DND-41 (cell line): Measurements from ENCODE around the gene SLC6A7.

Experiments
- ATAC-seq: fragments of 200-7000 bp; cut with Tn5 transposase; 3 replicates; pipeline ENCODE4 v1.9.1; 2021; ENCODE audit warnings: low read depth; ENCODE audit not compliant: insufficient read depth
- DNase-seq: peaks from one replicate; pipeline ENCODE4 v3.0.0-alpha.2; 2020
- H2AFZ ChIP-seq: 2 replicates; pipeline ENCODE4 v1.6.0; 2012; ENCODE audit warnings: low read depth, low read length
- H3K27ac ChIP-seq: 2 replicates; pipeline ENCODE4 v1.5.1; 2012; ENCODE audit warnings: low read length, inconsistent platforms
- H3K27me3 ChIP-seq: fragments of 200-600 bp; sonication (generic); 2 replicates; pipeline ENCODE4 v1.6.0; 2012; ENCODE audit warnings: low read length, mild to moderate bottlenecking, inconsistent platforms; ENCODE audit not compliant: insufficient read depth, poor library complexity
- H3K36me3 ChIP-seq: 2 replicates; pipeline ENCODE4 v1.5.1; 2012; ENCODE audit warnings: low read length, inconsistent platforms; ENCODE audit not compliant: insufficient read depth
- H3K4me1 ChIP-seq: 2 replicates; pipeline ENCODE4 v1.5.1; 2012; ENCODE audit warnings: mild to moderate bottlenecking, low read length; ENCODE audit not compliant: insufficient read depth
- H3K4me2 ChIP-seq: 2 replicates; pipeline ENCODE4 v1.6.0; 2012; ENCODE audit warnings: mild to moderate bottlenecking, moderate library complexity, low read length, inconsistent platforms; ENCODE audit not compliant: insufficient read depth
- H3K4me3 ChIP-seq, 2 experiments: fragments of 200-600 bp in 1 of 2; shearing (Covaris generic) in 1 of 2; 2 replicates each; pipeline ENCODE4 v1.5.1; 2012 to 2016; ENCODE audit warnings: inconsistent platforms in 2 of 2, low read length in 2 of 2, mild to moderate bottlenecking in 2 of 2, low read depth in 1 of 2, moderate library complexity in 1 of 2
- H3K79me2 ChIP-seq: 2 replicates; pipeline ENCODE4 v1.6.0; 2012; ENCODE audit warnings: low read length, inconsistent platforms; ENCODE audit not compliant: insufficient read depth
- H3K9ac ChIP-seq: 2 replicates; pipeline ENCODE4 v1.6.0; 2012; ENCODE audit warnings: low read depth, mild to moderate bottlenecking, inconsistent platforms, low read length, moderate library complexity
- H3K9me3 ChIP-seq: 2 replicates; pipeline ENCODE4 v1.5.1; 2012; ENCODE audit warnings: low read length, moderate library complexity, mild to moderate bottlenecking, inconsistent platforms; ENCODE audit not compliant: insufficient read depth, severe bottlenecking
- H4K20me1 ChIP-seq: 2 replicates; pipeline ENCODE4 v1.6.0; 2012; ENCODE audit warnings: low read length; ENCODE audit not compliant: insufficient read depth
- CTCF ChIP-seq: IDR thresholded peaks from 2 replicates; pipeline ENCODE4 v1.5.1; 2012; ENCODE audit warnings: borderline replicate concordance, low read length, moderate library complexity, mild to moderate bottlenecking; ENCODE audit not compliant: poor library complexity, severe bottlenecking; ENCODE audit errors: extremely low read depth
- EZH2 ChIP-seq: IDR thresholded peaks from 3 replicates; pipeline ENCODE4 v1.6.1; 2012; ENCODE audit warnings: borderline replicate concordance, low read depth, mild to moderate bottlenecking, moderate library complexity, low read length, inconsistent platforms; ENCODE audit not compliant: severe bottlenecking

The SLC6A7 gene

GRCh38 chr5:150179019-150179620 is 10.7 kb upstream of the SLC6A7 start:
- ATAC-seq (no peak), DNase-seq (no peak)
- H3K4me2 ChIP-seq = no peak overlapping the region
- H3K9me3 ChIP-seq = no peaks in the 10 kb centered on the region
- H3K27me3 ChIP-seq = peaks cover 9% of the 10 kb centered on the region
- H3K27ac ChIP-seq = no peak overlapping the region
- no peak overlapping the region for H3K9ac ChIP-seq
- H3K4me1 ChIP-seq = no peaks in the 10 kb centered on the region
- H2AFZ ChIP-seq = no peak overlapping the region
- no peaks in the 10 kb centered on the region for H3K79me2 ChIP-seq
- no peaks in the 10 kb centered on the region for H3K36me3 ChIP-seq
- TF ChIP-seq CTCF (no peak), EZH2 (no peak)
- no peaks in the 10 kb centered on the region for H4K20me1 ChIP-seq
- H3K4me3 ChIP-seq = no peak overlapping the region

GRCh38 chr5:150180241-150181026 is 9.4 kb upstream of the SLC6A7 start:
- H3K36me3 ChIP-seq = no peaks in the 10 kb centered on the region
- H3K9ac ChIP-seq = no peak overlapping the region
- no peaks in the 10 kb centered on the region for H4K20me1 ChIP-seq
- H3K9me3 ChIP-seq = no peaks in the 10 kb centered on the region
- no peak overlapping the region for H3K4me3 ChIP-seq
- ATAC-seq = no peak
- no peaks in the 10 kb centered on the region for H3K79me2 ChIP-seq
- TF ChIP-seq CTCF (no peak), EZH2 (no peak)
- no peak for DNase-seq
- H2AFZ ChIP-seq = no peak overlapping the region
- H3K4me1 ChIP-seq = no peaks in the 10 kb centered on the region
- H3K27ac ChIP-seq = no peak overlapping the region
- peaks cover 9% of the 10 kb centered on the region for H3K27me3 ChIP-seq
- H3K4me2 ChIP-seq = no peak overlapping the region

- Histone ChIP-seq H3K4me2 (no peak overlapping the region), H3K4me3 (no peak overlapping the region), H3K36me3 (no peaks in the 10 kb centered on the region), H3K27ac (no peak overlapping the region), H3K79me2 (no peaks in the 10 kb centered on the region), H4K20me1 (no peaks in the 10 kb centered on the region), H3K9ac (no peak overlapping the region), H3K27me3 (peaks cover 9% of the 10 kb centered on the region), H2AFZ (no peak overlapping the region), H3K4me1 (no peaks in the 10 kb centered on the region), H3K9me3 (no peaks in the 10 kb centered on the region)
- ATAC-seq = no peak
- no peak for DNase-seq
- TF ChIP-seq CTCF = no peak
Measured at GRCh38 chr5:150181027-150181426, 8.8 kb upstream of the SLC6A7 start.
